GM12873 (cell line): Measurements from ENCODE around the gene MEOX1.

Experiments used
- CTCF ChIP-seq: IDR thresholded peaks from 2 replicates; pipeline ENCODE4 v1.5.1; 2012; ENCODE audit warnings: low read depth, mild to moderate bottlenecking, moderate library complexity, low read length, control low read depth; ENCODE audit not compliant: insufficient read depth; ENCODE audit errors: missing control alignments

MEOX1 gene

GRCh38 chr17:43662413-43663141 is 855 bp upstream of the MEOX1 start:
- TF ChIP-seq CTCF = no peak

- TF ChIP-seq CTCF = no peak
Measured at GRCh38 chr17:43660816-43661493, 767 bp downstream of the MEOX1 start.

- TF ChIP-seq CTCF = no peak
Measured at GRCh38 chr17:43659823-43660617, 1.7 kb downstream of the MEOX1 start.

GRCh38 chr17:43658900-43659299 is 2.8 kb downstream of the MEOX1 start:
- no peak for TF ChIP-seq CTCF

- TF ChIP-seq CTCF = no peak
Measured at GRCh38 chr17:43655693-43656255, 5.9 kb downstream of the MEOX1 start.

- no peak for TF ChIP-seq CTCF
Measured at GRCh38 chr17:43652124-43652480, 9.6 kb downstream of the MEOX1 start.

- no peak for TF ChIP-seq CTCF
Measured at GRCh38 chr17:43650471-43650870, 11.3 kb downstream of the MEOX1 start.
